A673 (cell line): ENCODE data around the gene CD180. TPM values are rescaled to one million over a fixed set of nuclear protein-coding genes. Genes with fewer than 3 reads are reported as not detected.

ENCODE experiments used
- BruUV-seq: library from RNA; stranded (reverse); fragments of 400-500 nt; replicated peaks from 2 replicates; lab custom pipeline; 2021; lab: Mats Ljungman, UMichigan
- CTCF ChIA-PET: fragments of 300-600 bp; sonication (Branson Sonifier 250); formaldehyde crosslinking; loops from one replicate; lab custom pipeline; 2022; ENCODE audit warnings: antibody characterized with exemption; lab: Charles Lee
- POLR2A ChIA-PET: fragments of 300-600 bp; sonication (Branson Sonifier 250); formaldehyde crosslinking; loops from one replicate; lab custom pipeline; 2022; ENCODE audit warnings: antibody characterized with exemption; ENCODE audit not compliant: low non-redundant PET; lab: Charles Lee
- DNase-seq: peaks from one replicate; pipeline ENCODE4 v3.0.0-alpha.2; 2015; ENCODE audit warnings: low spot score
- H3K27ac ChIP-seq: fragments of 200-600 bp; sonication (generic); 2 replicates; pipeline ENCODE4 v1.5.1; 2016; ENCODE audit warnings: mixed run types, low read depth, mild to moderate bottlenecking, mixed read lengths, antibody characterized with exemption, low read length; ENCODE audit not compliant: poor library complexity, severe bottlenecking
- H3K27me3 ChIP-seq: fragments of 200-600 bp; sonication (generic); replicated peaks from 2 replicates; pipeline ENCODE4 v1.6.1; 2017; ENCODE audit warnings: mixed run types, low read depth, mild to moderate bottlenecking, mixed read lengths, antibody characterized with exemption, low read length; ENCODE audit not compliant: insufficient read depth, poor library complexity
- H3K36me3 ChIP-seq: fragments of 200-600 bp; sonication (generic); 2 replicates; pipeline ENCODE4 v1.6.1; 2016; ENCODE audit warnings: mixed run types, mild to moderate bottlenecking, mixed read lengths, antibody characterized with exemption, low read length; ENCODE audit not compliant: insufficient read depth, poor library complexity, severe bottlenecking
- H3K4me1 ChIP-seq: fragments of 200-600 bp; sonication (generic); 2 replicates; pipeline ENCODE4 v1.6.1; 2017; ENCODE audit warnings: mixed run types, mild to moderate bottlenecking, mixed read lengths, antibody characterized with exemption, low read length; ENCODE audit not compliant: insufficient read depth, poor library complexity, severe bottlenecking
- H3K4me3 ChIP-seq: fragments of 200-600 bp; sonication (generic); 2 replicates; pipeline ENCODE4 v1.5.1; 2016; ENCODE audit warnings: low read depth, mixed run types, mild to moderate bottlenecking, mixed read lengths, low read length; ENCODE audit not compliant: poor library complexity, severe bottlenecking
- H3K9me3 ChIP-seq: fragments of 200-600 bp; sonication (generic); 2 replicates; pipeline ENCODE4 v1.6.1; 2016; ENCODE audit warnings: mixed run types, low read depth, mild to moderate bottlenecking, mixed read lengths, antibody characterized with exemption, low read length; ENCODE audit not compliant: poor library complexity, severe bottlenecking
- CTCF ChIP-seq: fragments of 300-800, 200-600 bp; sonication (generic); conservative IDR thresholded peaks from 2 replicates; pipeline ENCODE4 v1.5.1; 2017; ENCODE audit warnings: low read depth, mild to moderate bottlenecking, antibody characterized with exemption, low read length, moderate library complexity, mixed read lengths
- EZH2 ChIP-seq: fragments of 200-600 bp; sonication (generic); IDR thresholded peaks from 2 replicates; pipeline ENCODE4 v1.6.1; 2017; ENCODE audit warnings: borderline replicate concordance, low read depth, mild to moderate bottlenecking, mixed read lengths, antibody characterized with exemption, low read length; ENCODE audit not compliant: poor library complexity, severe bottlenecking
- intact Hi-C: fragments of 100-400 bp; cut with micrococcal nuclease; formaldehyde crosslinking; loops from one replicate; pipeline ENCODE4 v1.10.0; 2022; ENCODE audit not compliant: unreplicated experiment
- total RNA-seq: library from RNA; stranded (reverse); gene quantifications from 2 replicates; pipeline ENCODE4 v1.2.3, GENCODE V29; 2021

The CD180 gene
- total RNA-seq, 1 experiment from 2014 or later, result not detected

- no peaks in the 10 kb centered on the region for H3K36me3 ChIP-seq
- no peaks in the 10 kb centered on the region for H3K4me1 ChIP-seq
- POLR2A ChIA-PET, result no interaction called here
- intact Hi-C loops, result no loop called here
- no peak overlapping the region for H3K27ac ChIP-seq
- TF ChIP-seq CTCF (no peak), EZH2 (no peak)
- BruUV-seq, result no TSS peak
- CTCF ChIA-PET, result no interaction called here
- no peak for DNase-seq
- no peaks in the 10 kb centered on the region for H3K9me3 ChIP-seq
- no peaks in the 10 kb centered on the region for H3K27me3 ChIP-seq
- H3K4me3 ChIP-seq, result no peak overlapping the region
Observed at GRCh38 chr5:67190410-67190809, 6.2 kb downstream of the CD180 start.

- DNase-seq, result no peak
- no TSS peak for BruUV-seq
- Histone ChIP-seq H3K9me3 (no peaks in the 10 kb centered on the region), H3K27ac (no peak overlapping the region), H3K4me3 (no peak overlapping the region), H3K27me3 (no peaks in the 10 kb centered on the region), H3K36me3 (no peaks in the 10 kb centered on the region), H3K4me1 (no peaks in the 10 kb centered on the region)
- POLR2A ChIA-PET, result no interaction called here
- TF ChIP-seq CTCF (no peak), EZH2 (no peak)
- intact Hi-C loops, result no loop called here
- CTCF ChIA-PET, result no interaction called here
Observed at GRCh38 chr5:67189931-67190330, 6.7 kb downstream of the CD180 start.

- Histone ChIP-seq H3K4me1 (no peaks in the 10 kb centered on the region), H3K27ac (no peak overlapping the region), H3K9me3 (no peaks in the 10 kb centered on the region), H3K4me3 (no peak overlapping the region), H3K27me3 (no peaks in the 10 kb centered on the region), H3K36me3 (no peaks in the 10 kb centered on the region)
- POLR2A ChIA-PET, result no interaction called here
- CTCF ChIA-PET, result no interaction called here
- no peak for DNase-seq
- TF ChIP-seq EZH2 (no peak), CTCF (no peak)
- intact Hi-C loops, result no loop called here
- BruUV-seq, result no TSS peak
Observed at GRCh38 chr5:67189079-67189354, 7.6 kb downstream of the CD180 start.
